Effector CD8-positive, alpha-beta T cell (primary cell): ENCODE measurements around the gene DCAF5.

ENCODE experiments used
- DNase-seq: peaks from one replicate; lab custom pipeline; 2025; lab: John Stamatoyannopoulos, UW

Gene DCAF5

GRCh38 chr14:69005432-69006148, 147.3 kb downstream of the DCAF5 start:
- no peak for DNase-seq

DNA sequence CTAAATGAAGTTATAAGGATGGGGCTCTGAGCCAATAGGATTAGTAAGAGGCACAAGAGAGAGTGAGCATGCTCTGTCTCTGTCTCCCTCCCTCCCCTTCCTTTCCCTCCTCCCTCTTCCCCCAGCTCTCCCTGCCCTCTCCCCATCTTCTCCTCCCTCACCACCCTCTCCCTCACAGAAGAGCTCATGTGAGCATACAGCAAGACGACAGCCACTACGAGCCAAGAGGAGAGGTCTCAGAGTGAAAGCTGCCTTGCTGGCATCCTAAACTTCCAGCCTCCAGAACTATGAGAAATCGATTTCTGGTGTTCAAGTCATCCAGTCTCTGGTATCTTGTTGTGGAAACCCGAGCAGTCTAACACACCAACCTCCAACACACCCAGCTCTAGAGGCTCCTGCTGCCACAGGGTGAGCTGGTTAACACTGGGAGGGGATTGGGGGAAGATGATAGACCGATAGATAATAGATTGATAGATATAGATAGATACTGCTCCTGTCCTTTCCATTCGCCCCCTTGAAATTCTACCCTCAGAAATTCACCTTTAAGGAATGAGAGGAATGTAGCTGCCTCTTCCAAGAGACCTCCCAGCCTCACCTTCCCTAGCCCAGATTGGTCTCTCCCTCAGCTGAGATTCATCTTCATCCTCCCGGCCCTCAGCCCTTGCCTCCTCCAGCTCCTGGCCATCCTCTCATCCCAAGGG, 148.0 kb downstream of the DCAF5 start:
- no peak for DNase-seq

DNA sequence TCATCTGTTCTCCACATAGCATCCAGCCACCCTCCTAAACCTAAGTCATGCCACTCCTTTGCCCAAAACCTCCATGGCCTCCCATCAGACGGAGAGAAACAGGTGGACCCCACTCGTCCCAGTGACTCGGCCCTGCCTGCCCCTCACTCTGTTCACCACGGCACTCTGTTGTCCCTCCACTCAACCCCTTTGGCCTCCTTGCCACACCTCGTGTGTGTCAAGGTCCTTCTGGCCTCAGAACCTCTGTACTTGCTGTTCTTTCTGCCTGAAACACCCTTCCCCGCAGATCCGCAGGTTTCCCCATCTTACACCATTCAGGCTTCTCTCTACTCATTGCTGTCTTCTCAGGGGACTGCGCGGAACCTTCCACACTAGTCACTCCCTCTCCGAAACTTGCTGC, 149.3 kb downstream of the DCAF5 start:
- DNase-seq = no peak

DNA sequence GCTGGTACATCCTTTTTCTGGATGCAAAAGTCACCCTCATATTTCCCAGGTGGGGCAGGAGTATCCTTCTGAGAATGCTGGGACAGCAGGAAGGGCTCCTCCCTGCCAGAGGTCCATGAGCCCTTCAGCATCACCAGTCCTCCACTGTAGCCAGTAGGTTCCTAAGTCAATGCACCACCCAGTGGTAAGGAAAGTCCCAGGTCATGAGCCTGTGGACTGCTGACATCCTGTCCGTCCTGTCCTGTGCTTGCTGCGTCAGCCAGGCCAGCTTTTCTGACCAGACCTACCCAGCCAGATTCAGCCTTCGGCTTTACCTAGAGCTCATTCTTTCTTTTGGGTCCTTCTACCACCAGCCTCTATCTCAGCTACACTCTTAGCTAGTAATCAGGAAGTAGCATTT, 150.8 kb downstream of the DCAF5 start:
- no peak for DNase-seq

DNA sequence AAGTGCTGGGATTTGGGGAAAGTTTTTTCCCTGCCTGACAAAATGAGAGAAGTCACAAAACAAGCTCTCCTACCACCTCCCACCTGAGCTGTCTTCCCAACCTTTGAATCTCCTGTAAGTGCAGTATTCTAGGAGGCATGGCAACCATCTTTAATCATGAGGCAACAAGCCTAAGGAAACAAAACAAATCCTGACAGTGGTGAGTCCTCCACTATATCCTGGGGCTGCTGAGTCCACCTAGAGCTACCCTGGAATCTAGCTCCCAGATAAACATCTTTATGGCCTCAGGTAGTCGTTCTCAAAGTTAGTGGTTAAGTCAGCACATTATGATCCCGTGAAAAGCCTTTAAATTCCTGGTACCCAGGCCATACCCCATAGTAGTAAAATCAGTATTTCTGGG, 151.5 kb downstream of the DCAF5 start:
- no peak for DNase-seq
